KOPT-K1 (cell line): ENCODE data around the gene C12orf60.

Experiments
- H3K27ac ChIP-seq: fragments of 200-600 bp; sonication (generic); 2 replicates; pipeline ENCODE4 v1.5.1; 2016; ENCODE audit warnings: antibody characterized with exemption, mild to moderate bottlenecking, low read depth, low read length; ENCODE audit not compliant: poor library complexity, severe bottlenecking
- H3K36me3 ChIP-seq: fragments of 200-600 bp; sonication (generic); 2 replicates; pipeline ENCODE4 v1.5.1; 2017; ENCODE audit warnings: antibody characterized with exemption, mild to moderate bottlenecking, low read length, moderate library complexity; ENCODE audit not compliant: insufficient read depth
- H3K9me3 ChIP-seq: fragments of 200-600 bp; sonication (generic); 2 replicates; pipeline ENCODE4 v1.5.1; 2017; ENCODE audit warnings: antibody characterized with exemption, low read length, mild to moderate bottlenecking; ENCODE audit not compliant: insufficient read depth, poor library complexity, severe bottlenecking

The C12orf60 gene

GRCh38 chr12:14840616-14841015 lies 37.1 kb downstream of the C12orf60 start:
- H3K36me3 ChIP-seq: no peaks in the 10 kb centered on the region
- H3K9me3 ChIP-seq: no peaks in the 10 kb centered on the region
- no peak overlapping the region for H3K27ac ChIP-seq

GRCh38 chr12:14841761-14842160 lies 38.3 kb downstream of the C12orf60 start:
- Histone ChIP-seq H3K36me3 (no peaks in the 10 kb centered on the region), H3K9me3 (no peaks in the 10 kb centered on the region), H3K27ac (no peak overlapping the region)

- no peak overlapping the region for H3K27ac ChIP-seq
- no peaks in the 10 kb centered on the region for H3K9me3 ChIP-seq
- H3K36me3 ChIP-seq: no peaks in the 10 kb centered on the region
Observed at GRCh38 chr12:14842315-14842714, 38.8 kb downstream of the C12orf60 start.

- no peaks in the 10 kb centered on the region for H3K9me3 ChIP-seq
- no peak within 1 kb of the TSS for H3K27ac ChIP-seq
- no peaks in the 10 kb centered on the region for H3K36me3 ChIP-seq
Observed at GRCh38 chr12:14843425-14843887, 40.0 kb downstream of the C12orf60 start, which contains the start of gene ART4. TSS of gene ART4 (minus strand) at chr12:14843526. CDS start at chr12:14843113, 413 bp downstream.

GRCh38 chr12:14844401-14844800 lies 40.9 kb downstream of the C12orf60 start:
- H3K9me3 ChIP-seq: no peaks in the 10 kb centered on the region

GRCh38 chr12:14845350-14845750 lies 41.9 kb downstream of the C12orf60 start:
- no peaks in the 10 kb centered on the region for H3K36me3 ChIP-seq
- H3K27ac ChIP-seq: no peak overlapping the region
- H3K9me3 ChIP-seq: no peaks in the 10 kb centered on the region

More at GRCh38 chr12:14844401-14844800, 40.9 kb downstream of the C12orf60 start:
- H3K36me3 ChIP-seq: no peaks in the 10 kb centered on the region
- H3K27ac ChIP-seq: no peak overlapping the region

GRCh38 chr12:14846042-14846587 lies 42.6 kb downstream of the C12orf60 start:
- H3K27ac ChIP-seq: no peak overlapping the region
- no peaks in the 10 kb centered on the region for H3K36me3 ChIP-seq
- no peaks in the 10 kb centered on the region for H3K9me3 ChIP-seq

GRCh38 chr12:14846876-14847580 lies 43.6 kb downstream of the C12orf60 start:
- Histone ChIP-seq H3K36me3 (no peaks in the 10 kb centered on the region), H3K9me3 (no peaks in the 10 kb centered on the region), H3K27ac (no peak overlapping the region)

- H3K36me3 ChIP-seq: no peaks in the 10 kb centered on the region
- H3K27ac ChIP-seq: no peak overlapping the region
- no peaks in the 10 kb centered on the region for H3K9me3 ChIP-seq
Observed at GRCh38 chr12:14849661-14850060, 46.2 kb downstream of the C12orf60 start.

- no peaks in the 10 kb centered on the region for H3K9me3 ChIP-seq
- H3K36me3 ChIP-seq: no peaks in the 10 kb centered on the region
- H3K27ac ChIP-seq: no peak overlapping the region
Observed at GRCh38 chr12:14850929-14851663, 47.6 kb downstream of the C12orf60 start.

GRCh38 chr12:14852880-14853279 lies 49.4 kb downstream of the C12orf60 start:
- Histone ChIP-seq H3K27ac (no peak overlapping the region), H3K9me3 (no peaks in the 10 kb centered on the region), H3K36me3 (no peaks in the 10 kb centered on the region)

GRCh38 chr12:14853961-14854360 lies 50.5 kb downstream of the C12orf60 start:
- no peaks in the 10 kb centered on the region for H3K9me3 ChIP-seq
- H3K27ac ChIP-seq: no peak overlapping the region
- H3K36me3 ChIP-seq: no peaks in the 10 kb centered on the region

- Histone ChIP-seq H3K27ac (no peak overlapping the region), H3K9me3 (peaks cover 2% of the 10 kb centered on the region)
Observed at GRCh38 chr12:14854586-14855183, 51.2 kb downstream of the C12orf60 start.

GRCh38 chr12:14858513-14858912 lies 55.0 kb downstream of the C12orf60 start:
- Histone ChIP-seq H3K36me3 (no peaks in the 10 kb centered on the region), H3K9me3 (peaks cover 17% of the 10 kb centered on the region), H3K27ac (no peak overlapping the region)

More at GRCh38 chr12:14854586-14855183, 51.2 kb downstream of the C12orf60 start:
- no peaks in the 10 kb centered on the region for H3K36me3 ChIP-seq

- Histone ChIP-seq H3K36me3 (no peaks in the 10 kb centered on the region), H3K9me3 (peaks cover 17% of the 10 kb centered on the region), H3K27ac (no peak overlapping the region)
Observed at GRCh38 chr12:14860490-14860889, 57.0 kb downstream of the C12orf60 start.
